A673 (cell line): ENCODE data around the gene ZFPM1.

Experiments used
- CTCF ChIP-seq: fragments of 300-800, 200-600 bp; sonication (generic); conservative IDR thresholded peaks from 2 replicates; pipeline ENCODE4 v1.5.1; 2017; ENCODE audit warnings: low read depth, mild to moderate bottlenecking, antibody characterized with exemption, low read length, moderate library complexity, mixed read lengths
- EZH2 ChIP-seq: fragments of 200-600 bp; sonication (generic); IDR thresholded peaks from 2 replicates; pipeline ENCODE4 v1.6.1; 2017; ENCODE audit warnings: borderline replicate concordance, low read depth, mild to moderate bottlenecking, mixed read lengths, antibody characterized with exemption, low read length; ENCODE audit not compliant: poor library complexity, severe bottlenecking

- TF ChIP-seq CTCF (no peak), EZH2 (no peak)
Observed at GRCh38 chr16:88469615-88470395, 16.7 kb downstream of the ZFPM1 start.
